HG02642 (cell line): ENCODE results near the gene KCND2.
"Not testable (repeated sequence)": the region's sequence is repeated elsewhere in the genome, so short reads cannot be mapped to it uniquely, and the experiment has no call there.

ENCODE experiments used
- ATAC-seq: cut with Tn5 transposase; IDR thresholded peaks from one replicate; pipeline ENCODE4 v1.9.1; 2021; ENCODE audit warnings: mild to moderate bottlenecking; ENCODE audit not compliant: unreplicated experiment, poor library complexity

The KCND2 gene

GRCh38 chr7:120272701-120273475 lies at the start of gene KCND2:
Gene KCND2, plus strand, starts transcription at chr7:120273175.
- peak; percentile 45 for ATAC-seq

GRCh38 chr7:120226188-120226587 lies 46.8 kb upstream of the KCND2 start:
- no peak for ATAC-seq

GRCh38 chr7:120227255-120227654 lies 45.7 kb upstream of the KCND2 start:
- no peak for ATAC-seq

- no peak for ATAC-seq
These were observed 43.9 kb upstream of the KCND2 start for GRCh38 chr7:120229084-120229483.

GRCh38 chr7:120233338-120233737 lies 39.6 kb upstream of the KCND2 start:
- ATAC-seq = no peak

GRCh38 chr7:120240350-120240749 lies 32.6 kb upstream of the KCND2 start:
- ATAC-seq = not testable (repeated sequence)

- ATAC-seq = no peak
These were observed 31.0 kb upstream of the KCND2 start for GRCh38 chr7:120241973-120242372.

GRCh38 chr7:120254845-120255244 lies 18.1 kb upstream of the KCND2 start:
- ATAC-seq = no peak

- ATAC-seq = no peak
These were observed 16.5 kb upstream of the KCND2 start for GRCh38 chr7:120256344-120257070.

GRCh38 chr7:120259386-120259785 lies 13.6 kb upstream of the KCND2 start:
- no peak for ATAC-seq

- ATAC-seq = no peak
These were observed 12.9 kb upstream of the KCND2 start for GRCh38 chr7:120260111-120260510.

- peak; percentile 46 for ATAC-seq
These were observed 714 bp upstream of the KCND2 start for GRCh38 chr7:120272261-120272660.

GRCh38 chr7:120273476-120273975 lies 551 bp downstream of the KCND2 start:
- peak; percentile 77 for ATAC-seq

GRCh38 chr7:120274482-120274881 lies 1.5 kb downstream of the KCND2 start:
- ATAC-seq = no peak

GRCh38 chr7:120274899-120275298 lies 1.9 kb downstream of the KCND2 start:
- ATAC-seq = no peak

- ATAC-seq = no peak
These were observed 3.7 kb downstream of the KCND2 start for GRCh38 chr7:120276720-120277119.

GRCh38 chr7:120278773-120279172 lies 5.8 kb downstream of the KCND2 start:
- ATAC-seq = no peak

- ATAC-seq = no peak
These were observed 7.8 kb downstream of the KCND2 start for GRCh38 chr7:120280743-120281142.

- no peak for ATAC-seq
These were observed 20.1 kb downstream of the KCND2 start for GRCh38 chr7:120293027-120293426.

- ATAC-seq = no peak
These were observed 29.2 kb downstream of the KCND2 start for GRCh38 chr7:120302190-120302589.

- no peak for ATAC-seq
These were observed 30.1 kb downstream of the KCND2 start for GRCh38 chr7:120303105-120303504.
